ENCODE data around the gene ELMO2.

DNA sequence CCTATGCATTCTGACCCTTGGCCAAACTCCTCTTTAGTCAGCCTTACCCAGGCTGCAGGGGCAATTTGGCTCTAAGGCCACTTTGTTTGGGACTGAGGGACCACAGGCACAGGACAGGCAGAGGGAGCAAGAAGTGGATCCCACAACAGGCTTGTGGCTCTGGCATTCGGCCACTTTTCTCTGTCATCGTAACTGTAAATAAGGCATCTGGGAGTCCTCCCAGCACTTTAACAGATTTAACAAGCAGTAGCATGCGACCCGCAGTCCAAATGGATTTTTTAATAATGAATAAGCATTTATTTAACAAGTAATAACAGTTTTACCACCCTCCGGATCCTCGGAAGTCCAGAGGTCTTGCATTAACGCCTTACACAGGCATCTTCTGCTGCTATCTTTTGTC, 82.0 kb downstream of the ELMO2 start:
- TF ChIP-seq, protein P1, sequence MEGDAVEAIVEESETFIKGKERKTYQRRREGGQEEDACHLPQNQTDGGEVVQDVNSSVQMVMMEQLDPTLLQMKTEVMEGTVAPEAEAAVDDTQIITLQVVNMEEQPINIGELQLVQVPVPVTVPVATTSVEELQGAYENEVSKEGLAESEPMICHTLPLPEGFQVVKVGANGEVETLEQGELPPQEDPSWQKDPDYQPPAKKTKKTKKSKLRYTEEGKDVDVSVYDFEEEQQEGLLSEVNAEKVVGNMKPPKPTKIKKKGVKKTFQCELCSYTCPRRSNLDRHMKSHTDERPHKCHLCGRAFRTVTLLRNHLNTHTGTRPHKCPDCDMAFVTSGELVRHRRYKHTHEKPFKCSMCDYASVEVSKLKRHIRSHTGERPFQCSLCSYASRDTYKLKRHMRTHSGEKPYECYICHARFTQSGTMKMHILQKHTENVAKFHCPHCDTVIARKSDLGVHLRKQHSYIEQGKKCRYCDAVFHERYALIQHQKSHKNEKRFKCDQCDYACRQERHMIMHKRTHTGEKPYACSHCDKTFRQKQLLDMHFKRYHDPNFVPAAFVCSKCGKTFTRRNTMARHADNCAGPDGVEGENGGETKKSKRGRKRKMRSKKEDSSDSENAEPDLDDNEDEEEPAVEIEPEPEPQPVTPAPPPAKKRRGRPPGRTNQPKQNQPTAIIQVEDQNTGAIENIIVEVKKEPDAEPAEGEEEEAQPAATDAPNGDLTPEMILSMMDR (IDR thresholded peaks at IDR 0.05; ENCODE audit: low read length), result no peak
- TF ChIP-seq EZH2 (IDR thresholded peaks at IDR 0.05; ENCODE audit: borderline replicate concordance, low read length), result no peak
